Natural killer cell (primary cell): ENCODE measurements around the gene METTL2B. TPM values are rescaled to one million over a fixed set of nuclear protein-coding genes. Genes with fewer than 3 reads are reported as not detected.

Experiments used
- ATAC-seq, 3 donors: fragments of 150-1000 bp in 2 of 3; fragments of 200-7000 bp in 1 of 3; cut with Tn5 transposase; 1 replicate in 1 of 3; 2 replicates in 2 of 3; pipeline ENCODE4 v1.10.0; 2021; ENCODE audit warnings: mild to moderate bottlenecking in 2 of 3, moderate library complexity in 2 of 3
- DNase-seq, 2 donors: peaks; one replicate each; pipeline versions ENCODE4 v3.0.0 to v3.0.0-alpha.2; 2013 to 2021; ENCODE audit warnings: mixed read lengths in 1 of 2
- H3K27ac ChIP-seq: one replicate; pipeline ENCODE4 v1.5.1; 2013; ENCODE audit warnings: mild to moderate bottlenecking, low read length
- H3K27me3 ChIP-seq: one replicate; pipeline ENCODE4 v1.6.1; 2013; ENCODE audit warnings: low read length; ENCODE audit not compliant: control insufficient read depth, insufficient read depth
- H3K36me3 ChIP-seq: one replicate; pipeline ENCODE4 v1.6.1; 2013; ENCODE audit warnings: low read length; ENCODE audit not compliant: control insufficient read depth, insufficient read depth
- H3K4me1 ChIP-seq: one replicate; pipeline ENCODE4 v1.6.1; 2013; ENCODE audit warnings: low read length; ENCODE audit not compliant: control insufficient read depth, insufficient read depth
- H3K4me3 ChIP-seq: one replicate; pipeline ENCODE4 v1.5.1; 2013; ENCODE audit warnings: low read length
- H3K9me3 ChIP-seq: one replicate; pipeline ENCODE4 v1.6.1; 2013; ENCODE audit warnings: low read length; ENCODE audit not compliant: control insufficient read depth, insufficient read depth
- H3K27ac Mint-ChIP-seq, 2 donors: one replicate each; pipeline ENCODE4 v1.8.0; 2022; ENCODE audit warnings: mild to moderate bottlenecking in 2 of 2, mixed read lengths in 2 of 2, moderate library complexity in 1 of 2
- H3K27me3 Mint-ChIP-seq, 2 donors: one replicate each; pipeline ENCODE4 v1.8.0; 2022; ENCODE audit warnings: low read depth in 2 of 2, mixed read lengths in 2 of 2
- H3K36me3 Mint-ChIP-seq: one replicate; pipeline ENCODE4 v1.8.0; 2022; ENCODE audit warnings: mixed read lengths
- H3K4me1 Mint-ChIP-seq, 2 donors: one replicate each; pipeline ENCODE4 v1.8.0; 2022; ENCODE audit warnings: mixed read lengths in 2 of 2
- H3K4me3 Mint-ChIP-seq: one replicate; pipeline ENCODE4 v1.8.0; 2022; ENCODE audit warnings: mild to moderate bottlenecking, moderate library complexity, mixed read lengths
- H3K9me3 Mint-ChIP-seq, 2 donors: one replicate each; pipeline ENCODE4 v1.8.0; 2022; ENCODE audit warnings: mixed read lengths in 2 of 2
- CTCF ChIP-seq: fragments of 200-600 bp; IDR thresholded peaks from one replicate; pipeline ENCODE4 v1.8.0; 2022; ENCODE audit warnings: antibody characterized with exemption
- WGBS: methylation state at CpG from one replicate; pipeline ENCODE4 v1.1.7; 2013; ENCODE audit warnings: missing lambda C conversion rate; ENCODE audit not compliant: insufficient coverage; 5-methylcytosine and 5-hydroxymethylcytosine counted together
- intact Hi-C: fragments of 100-400 bp; cut with micrococcal nuclease; formaldehyde crosslinking; loops from one replicate; pipeline ENCODE4 v1.14.2; 2022
- total RNA-seq, 4 donors: library from RNA; stranded (reverse); fragments of 120-200 nt in 1 of 4; gene quantifications; one replicate each; pipeline versions ENCODE4 v1.2.3 to v1.2.4, GENCODE V29; 2013 to 2022

Gene METTL2B
- total RNA-seq, 3 donors from 2014 or later (not counting 1 experiment from before 2014, with no cell fraction given), result 16.1 to 20.8 (median 20.0) TPM

- no peaks in the 10 kb centered on the region for H3K4me1 ChIP-seq
- no peaks in the 10 kb centered on the region for H3K27me3 ChIP-seq
- H3K27ac Mint-ChIP-seq, result no peak overlapping the region
- no peaks in the 10 kb centered on the region for H3K36me3 ChIP-seq
- ATAC-seq (peak in 1 of 3 donors; percentile 24), DNase-seq (no peak)
- TF ChIP-seq CTCF, result no peak
- no peak overlapping the region for H3K4me3 ChIP-seq
- no peaks in the 10 kb centered on the region for H3K4me1 Mint-ChIP-seq
- H3K27me3 Mint-ChIP-seq, result peaks cover 0 to 4% of the 10 kb centered on the region in 2 donors
- H3K4me3 Mint-ChIP-seq, result no peak overlapping the region
- H3K27ac ChIP-seq, result no peak overlapping the region
- H3K36me3 Mint-ChIP-seq, result no peaks in the 10 kb centered on the region
- no peaks in the 10 kb centered on the region for H3K9me3 Mint-ChIP-seq
- H3K9me3 ChIP-seq, result no peaks in the 10 kb centered on the region
- WGBS, result 77% methylated on average over 7 of the region's 7 CpGs
- intact Hi-C loops, result no loop called here
These were observed 32.5 kb upstream of the METTL2B start for GRCh38 chr7:128443831-128444600.

GRCh38 chr7:128446306-128446705 is 30.2 kb upstream of the METTL2B start:
- no peaks in the 10 kb centered on the region for H3K9me3 ChIP-seq
- no peak for DNase-seq
- no peaks in the 10 kb centered on the region for H3K36me3 Mint-ChIP-seq
- peaks cover 6 to 10% of the 10 kb centered on the region in 2 donors for H3K27me3 Mint-ChIP-seq
- H3K27ac ChIP-seq, result no peak overlapping the region
- H3K27ac Mint-ChIP-seq, result no peak overlapping the region
- 66% methylated on average over 4 of the region's 5 CpGs for WGBS
- H3K27me3 ChIP-seq, result no peaks in the 10 kb centered on the region
- intact Hi-C loops, result no loop called here
- no peaks in the 10 kb centered on the region for H3K9me3 Mint-ChIP-seq
- H3K4me1 ChIP-seq, result no peaks in the 10 kb centered on the region
- no peak for TF ChIP-seq CTCF
- no peak overlapping the region for H3K4me3 Mint-ChIP-seq
- no peak overlapping the region for H3K4me3 ChIP-seq
- no peaks in the 10 kb centered on the region for H3K4me1 Mint-ChIP-seq
- ATAC-seq, result no peak
- no peaks in the 10 kb centered on the region for H3K36me3 ChIP-seq

- DNase-seq (no peak), ATAC-seq (no peak)
- Mint-ChIP-seq H3K4me1 (no peaks in the 10 kb centered on the region), H3K27ac (no peak overlapping the region), H3K4me3 (no peak overlapping the region), H3K27me3 (peaks cover 17% of the 10 kb centered on the region in 2 donors), H3K36me3 (no peaks in the 10 kb centered on the region), H3K9me3 (no peaks in the 10 kb centered on the region)
- H3K36me3 ChIP-seq, result no peaks in the 10 kb centered on the region
- no peaks in the 10 kb centered on the region for H3K9me3 ChIP-seq
- H3K4me3 ChIP-seq, result no peak overlapping the region
- H3K27ac ChIP-seq, result no peak overlapping the region
- TF ChIP-seq CTCF, result no peak
- intact Hi-C loops, result no loop called here
- no peaks in the 10 kb centered on the region for H3K4me1 ChIP-seq
- WGBS, result 55% methylated on average over 3 of the region's 4 CpGs
- H3K27me3 ChIP-seq, result no peaks in the 10 kb centered on the region
These were observed 28.5 kb upstream of the METTL2B start for GRCh38 chr7:128447941-128448564.
